Mucosa of descending colon (tissue), 3 donors: Measurements from ENCODE around the gene GFM1. TPM values are rescaled to one million over a fixed set of nuclear protein-coding genes. Genes with fewer than 3 reads are reported as not detected.

Experiments
- ATAC-seq: fragments of 200-7000 bp; cut with Tn5 transposase; one replicate; pipeline ENCODE4 v1.9.1; 2020; ENCODE audit warnings: mild to moderate bottlenecking, moderate library complexity
- DNase-seq, 3 donors: peaks; one replicate each; pipeline ENCODE4 v3.0.0-alpha.2; 2020
- H3K36me3 ChIP-seq: fragments of 200-600 bp; one replicate; pipeline ENCODE4 v1.8.0; 2021; ENCODE audit warnings: low read depth, mild to moderate bottlenecking
- H3K4me1 ChIP-seq: fragments of 200-600 bp; one replicate; pipeline ENCODE4 v1.8.0; 2021; ENCODE audit warnings: low read depth, mild to moderate bottlenecking
- H3K4me3 ChIP-seq: fragments of 200-600 bp; one replicate; pipeline ENCODE4 v1.8.0; 2021; ENCODE audit warnings: mild to moderate bottlenecking
- H3K9me3 ChIP-seq: fragments of 200-600 bp; one replicate; pipeline ENCODE4 v1.8.0; 2021; ENCODE audit warnings: mild to moderate bottlenecking
- intact Hi-C, 2 donors: fragments of 100-400 bp; cut with DNase I in 1 of 2; cut with micrococcal nuclease in 1 of 2; formaldehyde crosslinking; loops; one replicate each; pipeline versions ENCODE4 v1.11.0 to v1.11.1; 2022; cut with DNase I, micrococcal nuclease
- total RNA-seq, 3 donors: library from RNA; stranded (reverse); fragmentation: NEBNext Ultra II Directional in 2 of 3; extraction: Animal tissue kit (Norgen Biotek cat#: 25700) in 2 of 3; gene quantifications; one replicate each; pipeline versions ENCODE4 v1.2.1 to v1.2.4, GENCODE V29; 2021 to 2023
- TF ChIP-seq, protein P1 (sequence below): fragments of 200-600 bp; IDR thresholded peaks from one replicate; pipeline ENCODE4 v1.8.0; 2022; ENCODE audit warnings: antibody characterized with exemption, mild to moderate bottlenecking
- donor health status: DM: no; HTN: no; CAD: no; lungs with moderate emphysema.
- donor health status: DM: no; HTN: no; CAD: no.
- donor health status: DM: no; HTN: yes; CAD: no.

The GFM1 gene
- total RNA-seq, 3 donors from 2014 or later, result 42.8 to 52.0 (median 47.2) TPM

DNA sequence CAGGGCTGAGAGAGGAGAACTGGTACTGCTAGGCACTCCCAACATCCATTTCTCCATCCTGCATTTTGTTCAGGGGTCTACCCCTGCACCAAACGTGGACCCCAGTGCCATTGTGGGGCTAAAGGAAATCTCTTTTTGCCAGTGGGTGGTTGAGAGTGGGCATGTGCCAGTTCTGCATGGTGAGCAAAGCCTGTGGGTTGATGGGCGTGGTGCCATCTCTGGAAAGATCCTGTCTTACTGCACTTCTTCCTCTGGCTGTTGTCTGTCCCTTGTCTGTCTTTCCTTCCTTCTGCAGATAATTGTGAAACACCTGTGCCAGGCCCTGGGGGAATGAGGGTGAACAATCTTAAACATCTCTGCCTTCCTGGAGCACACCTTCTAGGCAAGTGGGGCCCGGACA, 89.3 kb downstream of the GFM1 start:
- Histone ChIP-seq H3K9me3 (peaks cover 7% of the 10 kb centered on the region), H3K4me3 (no peak overlapping the region), H3K36me3 (no peaks in the 10 kb centered on the region), H3K4me1 (peaks cover 9% of the 10 kb centered on the region)
- DNase-seq, result no peak
- TF ChIP-seq, protein P1, sequence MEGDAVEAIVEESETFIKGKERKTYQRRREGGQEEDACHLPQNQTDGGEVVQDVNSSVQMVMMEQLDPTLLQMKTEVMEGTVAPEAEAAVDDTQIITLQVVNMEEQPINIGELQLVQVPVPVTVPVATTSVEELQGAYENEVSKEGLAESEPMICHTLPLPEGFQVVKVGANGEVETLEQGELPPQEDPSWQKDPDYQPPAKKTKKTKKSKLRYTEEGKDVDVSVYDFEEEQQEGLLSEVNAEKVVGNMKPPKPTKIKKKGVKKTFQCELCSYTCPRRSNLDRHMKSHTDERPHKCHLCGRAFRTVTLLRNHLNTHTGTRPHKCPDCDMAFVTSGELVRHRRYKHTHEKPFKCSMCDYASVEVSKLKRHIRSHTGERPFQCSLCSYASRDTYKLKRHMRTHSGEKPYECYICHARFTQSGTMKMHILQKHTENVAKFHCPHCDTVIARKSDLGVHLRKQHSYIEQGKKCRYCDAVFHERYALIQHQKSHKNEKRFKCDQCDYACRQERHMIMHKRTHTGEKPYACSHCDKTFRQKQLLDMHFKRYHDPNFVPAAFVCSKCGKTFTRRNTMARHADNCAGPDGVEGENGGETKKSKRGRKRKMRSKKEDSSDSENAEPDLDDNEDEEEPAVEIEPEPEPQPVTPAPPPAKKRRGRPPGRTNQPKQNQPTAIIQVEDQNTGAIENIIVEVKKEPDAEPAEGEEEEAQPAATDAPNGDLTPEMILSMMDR, result no peak
- ATAC-seq, result no peak
- intact Hi-C loops, result no loop called here

DNA sequence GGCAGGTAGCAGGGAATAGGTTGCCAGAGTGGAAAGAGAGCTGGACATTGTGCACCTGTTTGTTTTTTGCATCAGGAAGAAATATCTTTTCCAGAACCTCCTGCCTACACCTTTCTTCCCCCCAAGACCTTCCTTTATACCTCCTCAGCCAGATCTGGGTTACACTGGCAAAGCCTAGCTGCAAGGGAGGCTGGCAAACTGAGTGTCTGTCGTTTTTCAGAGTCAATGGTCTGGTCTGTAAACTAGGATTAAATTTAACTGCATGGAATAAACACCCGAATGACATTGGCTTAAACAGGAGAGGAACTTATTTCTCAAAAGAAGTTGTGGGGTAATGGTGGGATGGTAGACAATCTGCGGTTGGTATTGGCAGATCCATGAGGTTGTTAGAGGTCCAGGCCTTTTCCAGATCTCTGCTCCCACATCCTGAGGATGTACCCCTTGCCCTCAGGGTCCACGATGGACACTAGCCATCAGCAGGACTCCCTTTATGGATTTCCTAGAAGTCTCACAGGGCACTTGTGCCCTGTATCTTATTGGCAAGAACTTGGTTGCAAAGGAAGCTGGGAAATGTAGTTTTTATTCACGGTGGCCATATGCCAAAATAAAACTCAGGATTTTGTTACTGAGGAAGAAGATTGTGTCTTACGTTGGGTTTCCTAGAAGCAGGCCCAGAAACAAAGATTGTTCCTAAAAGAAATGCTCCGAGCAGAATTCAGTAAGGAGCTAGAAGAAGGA, 91.1 kb downstream of the GFM1 start:
- ATAC-seq, result no peak

DNA sequence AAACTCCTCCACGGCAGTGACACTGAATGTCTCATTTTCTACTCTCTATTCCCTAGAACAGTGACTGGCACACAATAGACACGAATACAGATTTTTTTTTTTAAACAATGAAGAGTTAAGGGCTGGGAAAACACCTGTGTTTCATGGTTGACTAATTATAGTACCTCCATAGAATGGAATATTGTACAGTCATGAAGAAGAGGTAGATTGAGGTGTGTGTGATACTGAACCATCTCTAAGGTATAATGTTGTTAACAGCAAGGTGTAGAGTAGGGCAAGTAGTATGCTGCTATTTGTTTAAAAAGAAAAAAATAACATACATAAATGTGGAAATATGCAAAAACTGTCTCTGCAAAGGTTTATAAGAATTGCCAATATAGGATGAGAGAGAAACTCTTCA, 93.1 kb downstream of the GFM1 start:
- Histone ChIP-seq H3K4me1 (no peaks in the 10 kb centered on the region), H3K4me3 (no peak overlapping the region), H3K9me3 (peaks cover 7% of the 10 kb centered on the region), H3K36me3 (no peaks in the 10 kb centered on the region)
- TF ChIP-seq, protein P1, result no peak
- no peak for DNase-seq
- ATAC-seq, result no peak
- intact Hi-C loops, result no loop called here

More for the DNA sequence above, 91.1 kb downstream of the GFM1 start:
- Histone ChIP-seq H3K9me3 (peaks cover 7% of the 10 kb centered on the region), H3K4me3 (no peak overlapping the region), H3K4me1 (peaks cover 9% of the 10 kb centered on the region), H3K36me3 (no peaks in the 10 kb centered on the region)
- TF ChIP-seq, protein P1, result no peak
- no peak for DNase-seq
- intact Hi-C loops, result no loop called here

- intact Hi-C loops, result no loop called here
- no peak for ATAC-seq
- TF ChIP-seq, protein P1, result no peak
- Histone ChIP-seq H3K4me3 (no peak overlapping the region), H3K4me1 (no peaks in the 10 kb centered on the region), H3K36me3 (no peaks in the 10 kb centered on the region), H3K9me3 (peaks cover 7% of the 10 kb centered on the region)
- no peak for DNase-seq
Measured at GRCh38 chr3:158737976-158738615, 93.8 kb downstream of the GFM1 start.

- TF ChIP-seq, protein P1, result no peak
- peaks cover 7% of the 10 kb centered on the region for H3K9me3 ChIP-seq
- ATAC-seq, result no peak
- intact Hi-C loops, result no loop called here
- H3K4me1 ChIP-seq, result no peaks in the 10 kb centered on the region
- no peak overlapping the region for H3K4me3 ChIP-seq
- H3K36me3 ChIP-seq, result no peaks in the 10 kb centered on the region
- no peak for DNase-seq
Measured at GRCh38 chr3:158738653-158739052, 94.3 kb downstream of the GFM1 start.
